Loucy (cell line): ENCODE data around the gene CDH5.

Experiments used
- H2AFZ ChIP-seq: fragments of 200-600 bp; sonication (generic); 2 replicates; pipeline ENCODE4 v1.6.0; 2016; ENCODE audit warnings: antibody characterized with exemption, mild to moderate bottlenecking, low read length, moderate library complexity
- H3F3A ChIP-seq: fragments of 200-600 bp; 2 replicates; pipeline ENCODE4 v1.6.0; 2016; ENCODE audit warnings: antibody characterized with exemption, low read depth, mild to moderate bottlenecking
- H3K27me3 ChIP-seq: fragments of 200-600 bp; sonication (generic); 2 replicates; pipeline ENCODE4 v1.6.1; 2014; ENCODE audit warnings: low read length, mild to moderate bottlenecking; ENCODE audit not compliant: insufficient read depth, poor library complexity, severe bottlenecking
- H3K36me3 ChIP-seq: fragments of 200-600 bp; sonication (generic); 2 replicates; pipeline ENCODE4 v1.6.1; 2016; ENCODE audit warnings: low read length; ENCODE audit not compliant: insufficient read depth
- H3K4me1 ChIP-seq: fragments of 200-600 bp; sonication (generic); 2 replicates; pipeline ENCODE4 v1.5.1; 2014; ENCODE audit warnings: low read length, mild to moderate bottlenecking; ENCODE audit not compliant: insufficient read depth, poor library complexity, severe bottlenecking
- H3K4me2 ChIP-seq: fragments of 200-600 bp; sonication (generic); 2 replicates; pipeline ENCODE4 v1.6.0; 2014; ENCODE audit warnings: antibody characterized with exemption, low read length, low read depth, mild to moderate bottlenecking; ENCODE audit not compliant: poor library complexity, severe bottlenecking
- H3K4me3 ChIP-seq: fragments of 200-600 bp; sonication (generic); 2 replicates; pipeline ENCODE4 v1.5.1; 2014; ENCODE audit warnings: low read length, mild to moderate bottlenecking, mixed read lengths; ENCODE audit not compliant: poor library complexity, severe bottlenecking
- H3K79me2 ChIP-seq: fragments of 200-600 bp; sonication (generic); 2 replicates; pipeline ENCODE4 v1.6.1; 2014; ENCODE audit warnings: low read length; ENCODE audit not compliant: insufficient read depth
- H3K9ac ChIP-seq: fragments of 200-600 bp; sonication (generic); 2 replicates; pipeline ENCODE4 v1.6.0; 2014; ENCODE audit warnings: mild to moderate bottlenecking, low read depth, low read length, moderate library complexity; ENCODE audit not compliant: poor library complexity, severe bottlenecking
- H3K9me2 ChIP-seq: fragments of 200-600 bp; sonication (generic); replicated peaks from 2 replicates; pipeline ENCODE4 v1.6.1; 2016; ENCODE audit warnings: low read depth, low read length, mixed read lengths
- H3K9me3 ChIP-seq: fragments of 200-600 bp; sonication (generic); 2 replicates; pipeline ENCODE4 v1.6.1; 2014; ENCODE audit warnings: mild to moderate bottlenecking, antibody characterized with exemption, low read length, low read depth; ENCODE audit not compliant: insufficient read depth
- H4K20me1 ChIP-seq: fragments of 200-600 bp; sonication (generic); 2 replicates; pipeline ENCODE4 v1.6.0; 2014; ENCODE audit warnings: antibody characterized with exemption, low read length, mild to moderate bottlenecking; ENCODE audit not compliant: insufficient read depth, poor library complexity, severe bottlenecking
- CTCF ChIP-seq: fragments of 200-600 bp; sonication (generic); conservative IDR thresholded peaks from 2 replicates; pipeline ENCODE4 v1.5.1; 2014; ENCODE audit warnings: mild to moderate bottlenecking, antibody characterized with exemption, low read length
- EZH2phosphoT487 ChIP-seq: fragments of 200-600 bp; IDR thresholded peaks from 2 replicates; pipeline ENCODE4 v1.6.1; 2018; ENCODE audit warnings: antibody characterized with exemption, mild to moderate bottlenecking, moderate library complexity, borderline replicate concordance

CDH5 gene

GRCh38 chr16:66378741-66379570 is 12.5 kb downstream of the CDH5 start:
- Histone ChIP-seq H3K9me3 (no peaks in the 10 kb centered on the region), H2AFZ (no peak overlapping the region), H4K20me1 (no peaks in the 10 kb centered on the region), H3K4me2 (no peak overlapping the region), H3K4me1 (no peaks in the 10 kb centered on the region), H3F3A (no peaks in the 10 kb centered on the region), H3K27me3 (no peaks in the 10 kb centered on the region), H3K4me3 (no peak overlapping the region), H3K9me2 (no peaks in the 10 kb centered on the region), H3K36me3 (no peaks in the 10 kb centered on the region), H3K9ac (no peak overlapping the region), H3K79me2 (no peaks in the 10 kb centered on the region)
- TF ChIP-seq EZH2phosphoT487 = no peak
- no peak for TF ChIP-seq CTCF

- H3K79me2 ChIP-seq = no peaks in the 10 kb centered on the region
- no peaks in the 10 kb centered on the region for H3K9me3 ChIP-seq
- no peaks in the 10 kb centered on the region for H3K9me2 ChIP-seq
- H2AFZ ChIP-seq = no peak overlapping the region
- no peaks in the 10 kb centered on the region for H3K4me1 ChIP-seq
- TF ChIP-seq EZH2phosphoT487 (no peak), CTCF (no peak)
- no peaks in the 10 kb centered on the region for H3K36me3 ChIP-seq
- H3K27me3 ChIP-seq = no peaks in the 10 kb centered on the region
- H3K4me2 ChIP-seq = no peak overlapping the region
- H3K9ac ChIP-seq = no peak overlapping the region
- no peaks in the 10 kb centered on the region for H3F3A ChIP-seq
- no peaks in the 10 kb centered on the region for H4K20me1 ChIP-seq
- H3K4me3 ChIP-seq = no peak overlapping the region
Observed at GRCh38 chr16:66379571-66379941, 13.1 kb downstream of the CDH5 start.

DNA sequence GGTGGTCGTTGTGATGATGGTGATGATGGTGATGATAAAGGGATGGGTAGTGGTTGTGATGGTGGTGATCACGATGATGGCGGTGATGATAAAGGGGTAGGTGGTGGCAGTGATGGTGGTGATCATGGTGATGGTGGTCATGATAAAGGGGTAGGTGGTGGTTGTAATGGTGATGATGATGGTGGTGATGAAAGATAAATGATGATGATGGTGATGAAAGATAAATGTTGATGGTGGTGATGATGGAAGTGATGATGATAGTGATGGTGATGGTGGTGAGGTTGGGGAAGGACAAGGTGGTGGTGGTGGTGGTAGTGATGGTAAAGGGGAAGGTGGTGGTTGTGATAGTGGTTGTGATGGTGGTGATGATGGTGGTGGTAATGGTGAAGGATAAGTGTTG is 13.9 kb downstream of the CDH5 start:
- H3K27me3 ChIP-seq = no peaks in the 10 kb centered on the region
- no peaks in the 10 kb centered on the region for H3F3A ChIP-seq
- H3K79me2 ChIP-seq = no peaks in the 10 kb centered on the region
- no peaks in the 10 kb centered on the region for H3K4me1 ChIP-seq
- H3K9ac ChIP-seq = no peak overlapping the region
- TF ChIP-seq CTCF = no peak
- TF ChIP-seq EZH2phosphoT487 = no peak
- no peaks in the 10 kb centered on the region for H3K9me2 ChIP-seq
- no peaks in the 10 kb centered on the region for H3K36me3 ChIP-seq
- no peak overlapping the region for H2AFZ ChIP-seq
- H3K9me3 ChIP-seq = no peaks in the 10 kb centered on the region
- no peak overlapping the region for H3K4me2 ChIP-seq
- no peaks in the 10 kb centered on the region for H4K20me1 ChIP-seq
- no peak overlapping the region for H3K4me3 ChIP-seq
